ENCODE data around the gene UNC45A. TPM values are rescaled to one million over a fixed set of nuclear protein-coding genes. Genes with fewer than 3 reads are reported as not detected.
"Not testable (repeated sequence)": the region's sequence is repeated elsewhere in the genome, so short reads cannot be mapped to it uniquely, and the experiment has no call there.

The UNC45A gene
- total RNA-seq, 8 experiments from 2014 or later = 25.8 to 65.6 (median 35.1) TPM

GRCh38 chr15:90892498-90893174 is 42.4 kb upstream of the UNC45A start:
- 98 to 100% (median 100%) methylated on average over 1 to 8 of the region's 29 CpGs; no CpG with 5 or more reads in 6 of the 10 experiments for WGBS, 10 experiments
- H3K4me3 ChIP-seq = no peak overlapping the region
- no peak for ATAC-seq (replicated peaks in 6 of 8)
- H3K27ac ChIP-seq = no peak overlapping the region
- peaks cover 15% of the 10 kb centered on the region in 2 donors for H3K4me1 ChIP-seq (replicated peaks in 1 of 2)
- in situ Hi-C loops (cut with MboI; ENCODE audit: low pct_unique_long_range_greater_than_20kb in 2 of 9, low sequenced_read_pairs in 9 of 9, unreplicated experiment in 9 of 9) = loop anchor here in 8 of 9 experiments (25.0 kb wide), 4 partner anchors 230 to 580 kb away; no protein-coding TSS in a partner anchor

- 80 to 100% (median 92%) methylated on average over 2 to 3 of the region's 33 CpGs; no CpG with 5 or more reads in 7 of the 10 experiments for WGBS, 10 experiments
- no peak for ATAC-seq (replicated peaks in 6 of 8)
- peaks cover 15% of the 10 kb centered on the region in 2 donors for H3K4me1 ChIP-seq (replicated peaks in 1 of 2)
- no peak overlapping the region for H3K27ac ChIP-seq
- in situ Hi-C loops (cut with MboI; ENCODE audit: low pct_unique_long_range_greater_than_20kb in 2 of 9, low sequenced_read_pairs in 9 of 9, unreplicated experiment in 9 of 9) = loop anchor here in 8 of 9 experiments (25.0 kb wide), 4 partner anchors 231 to 581 kb away; no protein-coding TSS in a partner anchor
- no peak overlapping the region for H3K4me3 ChIP-seq
Measured at GRCh38 chr15:90893175-90894090, 41.7 kb upstream of the UNC45A start.

GRCh38 chr15:90895571-90896117 is 39.4 kb upstream of the UNC45A start:
- Histone ChIP-seq H3K4me1 (replicated peaks in 1 of 2) (peaks cover 7 to 10% of the 10 kb centered on the region in 2 donors), H3K27ac (no peak overlapping the region), H3K4me3 (no peak overlapping the region)
- WGBS, 10 experiments = 0 to 76% (median 37%) methylated on average over 1 to 8 of the region's 10 CpGs; no CpG with 5 or more reads in 2 of the 10 experiments
- peak; percentile 83 to 97 (median 86) for ATAC-seq (replicated peaks in 6 of 8)
- in situ Hi-C loops (cut with MboI; ENCODE audit: low pct_unique_long_range_greater_than_20kb in 2 of 9, low sequenced_read_pairs in 9 of 9, unreplicated experiment in 9 of 9) = loop anchor here in 8 of 9 experiments (25.0 kb wide), 4 partner anchors 233 to 583 kb away; no protein-coding TSS in a partner anchor

- not testable (repeated sequence) for ATAC-seq (replicated peaks in 6 of 8); H3K27ac ChIP-seq; H3K4me3 ChIP-seq
- H3K4me1 ChIP-seq (replicated peaks in 1 of 2) = peaks cover 2 to 12% of the 10 kb centered on the region in 2 donors
- 80 to 97% (median 89%) methylated on average over 1 to 14 of the region's 14 CpGs; no CpG with 5 or more reads in 2 of the 10 experiments for WGBS, 10 experiments
- in situ Hi-C loops (cut with MboI; ENCODE audit: low pct_unique_long_range_greater_than_20kb in 2 of 9, low sequenced_read_pairs in 9 of 9, unreplicated experiment in 9 of 9) = loop anchor here in 8 of 9 experiments (25.0 kb wide), 4 partner anchors 235 to 585 kb away; no protein-coding TSS in a partner anchor
Measured at GRCh38 chr15:90897131-90897655, 37.9 kb upstream of the UNC45A start.

GRCh38 chr15:90901175-90902039 is 33.7 kb upstream of the UNC45A start:
- WGBS, 10 experiments = 21 to 93% (median 65%) methylated on average over 2 to 11 of the region's 14 CpGs
- no peak for ATAC-seq (replicated peaks in 6 of 8)
- in situ Hi-C loops (cut with MboI; ENCODE audit: low pct_unique_long_range_greater_than_20kb in 2 of 9, low sequenced_read_pairs in 9 of 9, unreplicated experiment in 9 of 9) = no loop called here
- H3K4me3 ChIP-seq = peak overlapping the region; percentile 52 to 64 (median 62)
- H3K27ac ChIP-seq = no peak overlapping the region
- peaks cover 8 to 14% of the 10 kb centered on the region in 2 donors for H3K4me1 ChIP-seq (replicated peaks in 1 of 2)

GRCh38 chr15:90902040-90902839 is 32.8 kb upstream of the UNC45A start:
- in situ Hi-C loops (cut with MboI; ENCODE audit: low pct_unique_long_range_greater_than_20kb in 2 of 9, low sequenced_read_pairs in 9 of 9, unreplicated experiment in 9 of 9) = no loop called here
- Histone ChIP-seq H3K4me3 (peak overlapping the region; percentile 52 to 64 (median 62)), H3K27ac (peak overlapping the region; percentile 50 to 74), H3K4me1 (replicated peaks in 1 of 2) (peaks cover 8 to 14% of the 10 kb centered on the region in 2 donors)
- ATAC-seq (replicated peaks in 6 of 8) = peak; percentile 86 to 92 (median 88)
- 0 to 3% (median 1%) methylated on average over 1 to 15 of the region's 71 CpGs; no CpG with 5 or more reads in 5 of the 10 experiments for WGBS, 10 experiments

- WGBS, 10 experiments = 0 to 20% (median 11%) methylated on average over 1 to 11 of the region's 81 CpGs; no CpG with 5 or more reads in 4 of the 10 experiments
- ATAC-seq (replicated peaks in 6 of 8) = peak; percentile 54 to 65 (median 60)
- H3K4me3 ChIP-seq = peak within 1 kb of the TSS; percentile 52 to 64 (median 62)
- in situ Hi-C loops (cut with MboI; ENCODE audit: low pct_unique_long_range_greater_than_20kb in 2 of 9, low sequenced_read_pairs in 9 of 9, unreplicated experiment in 9 of 9) = no loop called here
- peak within 1 kb of the TSS; percentile 50 to 74 for H3K27ac ChIP-seq
- peaks cover 8 to 14% of the 10 kb centered on the region in 2 donors for H3K4me1 ChIP-seq (replicated peaks in 1 of 2)
Measured at GRCh38 chr15:90902840-90903732, 32.0 kb upstream of the UNC45A start, which contains the start of gene MAN2A2. Gene MAN2A2, plus strand, starts transcription at chr15:90903302. Its CDS starts 906 bp downstream, at chr15:90904208.

- no peak overlapping the region for H3K27ac ChIP-seq
- in situ Hi-C loops (cut with MboI; ENCODE audit: low pct_unique_long_range_greater_than_20kb in 2 of 9, low sequenced_read_pairs in 9 of 9, unreplicated experiment in 9 of 9) = no loop called here
- WGBS, 10 experiments = 28 to 59% (median 55%) methylated on average over 1 to 10 of the region's 18 CpGs; no CpG with 5 or more reads in 3 of the 10 experiments
Measured at GRCh38 chr15:90903733-90904536, 31.1 kb upstream of the UNC45A start.

GRCh38 chr15:90904746-90905145 is 30.3 kb upstream of the UNC45A start:
- ATAC-seq (replicated peaks in 6 of 8) = no peak
- Histone ChIP-seq H3K4me3 (no peak overlapping the region), H3K27ac (no peak overlapping the region), H3K4me1 (replicated peaks in 1 of 2) (peaks cover 8 to 14% of the 10 kb centered on the region in 2 donors)
- in situ Hi-C loops (cut with MboI; ENCODE audit: low pct_unique_long_range_greater_than_20kb in 2 of 9, low sequenced_read_pairs in 9 of 9, unreplicated experiment in 9 of 9) = no loop called here
- WGBS, 10 experiments = 60 to 100% (median 93%) methylated on average over 1 to 6 of the region's 9 CpGs; no CpG with 5 or more reads in 3 of the 10 experiments

More at GRCh38 chr15:90903733-90904536, 31.1 kb upstream of the UNC45A start:
- Histone ChIP-seq H3K4me1 (replicated peaks in 1 of 2) (peaks cover 8 to 14% of the 10 kb centered on the region in 2 donors), H3K4me3 (peak overlapping the region; percentile 52 to 64 (median 62))
- no peak for ATAC-seq (replicated peaks in 6 of 8)

Data from motor neuron (in vitro differentiated cells).